ENCODE measurements around the gene GPRC5D. TPM values are rescaled to one million over a fixed set of nuclear protein-coding genes. Genes with fewer than 3 reads are reported as not detected.

Gene GPRC5D
- polyA plus RNA-seq, 3 donors = 0.49 TPM; not detected in 2

- no peak for DNase-seq
- 94% methylated on average over 7 of the region's 12 CpGs for WGBS (ENCODE audit: insufficient coverage)
- no peaks in the 10 kb centered on the region for H3K9me3 Mint-ChIP-seq
- no peaks in the 10 kb centered on the region for H3K36me3 ChIP-seq (replicated peaks in 1 of 2; ENCODE audit: control insufficient read depth in 1 of 2, insufficient read depth in 2 of 2, low read length in 2 of 2)
- H3K27me3 Mint-ChIP-seq (ENCODE audit: low read depth in 3 of 3) = peaks cover 3 to 9% (median 6%) of the 10 kb centered on the region in 3 donors
- no peak overlapping the region for H3K4me3 ChIP-seq (replicated peaks in 1 of 3; ENCODE audit: low read depth in 2 of 3, low read length in 3 of 3)
- no peak overlapping the region for H3K4me2 ChIP-seq (replicated peaks; ENCODE audit: extremely low read depth, low read length, poor library complexity, severe bottlenecking)
- H3K79me2 ChIP-seq (ENCODE audit: insufficient read depth, low read length) = no peaks in the 10 kb centered on the region
- no peaks in the 10 kb centered on the region for H3K27me3 ChIP-seq (ENCODE audit: control insufficient read depth in 2 of 2, insufficient read depth in 2 of 2, low read length in 2 of 2)
- intact Hi-C loops (cut with micrococcal nuclease) = no loop called here
- no peaks in the 10 kb centered on the region for H3K36me3 Mint-ChIP-seq
- H3K27ac Mint-ChIP-seq = no peak overlapping the region
- H3K27ac ChIP-seq (ENCODE audit: low read depth in 1 of 2, low read length in 2 of 2) = no peak overlapping the region
- peaks cover 11 to 16% of the 10 kb centered on the region in 2 donors for H3K4me1 ChIP-seq (ENCODE audit: control insufficient read depth in 1 of 2, insufficient read depth in 2 of 2, low read length in 2 of 2)
- no peak overlapping the region for H2AFZ ChIP-seq (ENCODE audit: insufficient read depth, low read depth, low read length, poor library complexity, severe bottlenecking)
- TF ChIP-seq CTCF (IDR thresholded peaks at IDR 0.05) = no peak
- no peaks in the 10 kb centered on the region for H4K20me1 ChIP-seq (ENCODE audit: insufficient read depth, low read length)
- H3K9ac ChIP-seq (ENCODE audit: insufficient read depth, low read length, poor library complexity, severe bottlenecking) = no peak overlapping the region
- no peak overlapping the region for H3K4me3 Mint-ChIP-seq
- peaks cover 33% of the 10 kb centered on the region for H3K4me1 Mint-ChIP-seq
- H3K9me3 ChIP-seq (replicated peaks in 1 of 2; ENCODE audit: control insufficient read depth in 1 of 2, insufficient read depth in 1 of 2, low read length in 2 of 2) = no peaks in the 10 kb centered on the region
These were observed 43.3 kb downstream of the GPRC5D start for GRCh38 chr12:12908711-12909110.

DNA sequence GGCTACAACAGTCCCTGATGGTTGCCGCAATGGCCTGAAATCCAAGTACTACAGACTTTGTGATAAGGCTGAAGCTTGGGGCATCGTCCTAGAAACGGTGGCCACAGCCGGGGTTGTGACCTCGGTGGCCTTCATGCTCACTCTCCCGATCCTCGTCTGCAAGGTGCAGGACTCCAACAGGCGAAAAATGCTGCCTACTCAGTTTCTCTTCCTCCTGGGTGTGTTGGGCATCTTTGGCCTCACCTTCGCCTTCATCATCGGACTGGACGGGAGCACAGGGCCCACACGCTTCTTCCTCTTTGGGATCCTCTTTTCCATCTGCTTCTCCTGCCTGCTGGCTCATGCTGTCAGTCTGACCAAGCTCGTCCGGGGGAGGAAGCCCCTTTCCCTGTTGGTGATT is 43.7 kb downstream of the GPRC5D start:
- H3K27me3 Mint-ChIP-seq (ENCODE audit: low read depth in 3 of 3) = peaks cover 3 to 9% (median 6%) of the 10 kb centered on the region in 3 donors
- Histone ChIP-seq H3K36me3 (replicated peaks in 1 of 2; ENCODE audit: control insufficient read depth in 1 of 2, insufficient read depth in 2 of 2, low read length in 2 of 2) (no peaks in the 10 kb centered on the region), H3K9ac (ENCODE audit: insufficient read depth, low read length, poor library complexity, severe bottlenecking) (no peak overlapping the region), H4K20me1 (ENCODE audit: insufficient read depth, low read length) (no peaks in the 10 kb centered on the region), H3K4me1 (ENCODE audit: control insufficient read depth in 1 of 2, insufficient read depth in 2 of 2, low read length in 2 of 2) (peaks cover 15 to 19% of the 10 kb centered on the region in 2 donors), H3K79me2 (ENCODE audit: insufficient read depth, low read length) (no peaks in the 10 kb centered on the region), H3K9me3 (replicated peaks in 1 of 2; ENCODE audit: control insufficient read depth in 1 of 2, insufficient read depth in 1 of 2, low read length in 2 of 2) (no peaks in the 10 kb centered on the region), H3K27me3 (ENCODE audit: control insufficient read depth in 2 of 2, insufficient read depth in 2 of 2, low read length in 2 of 2) (no peaks in the 10 kb centered on the region), H3K4me3 (replicated peaks in 1 of 3; ENCODE audit: low read depth in 2 of 3, low read length in 3 of 3) (no peak overlapping the region), H3K4me2 (replicated peaks; ENCODE audit: extremely low read depth, low read length, poor library complexity, severe bottlenecking) (no peak overlapping the region), H2AFZ (ENCODE audit: insufficient read depth, low read depth, low read length, poor library complexity, severe bottlenecking) (no peak overlapping the region), H3K27ac (ENCODE audit: low read depth in 1 of 2, low read length in 2 of 2) (no peak overlapping the region)
- peaks cover 34% of the 10 kb centered on the region for H3K4me1 Mint-ChIP-seq
- no peak overlapping the region for H3K4me3 Mint-ChIP-seq
- no peak for DNase-seq
- no peaks in the 10 kb centered on the region for H3K36me3 Mint-ChIP-seq
- no peak overlapping the region for H3K27ac Mint-ChIP-seq
- no peaks in the 10 kb centered on the region for H3K9me3 Mint-ChIP-seq
- WGBS (ENCODE audit: insufficient coverage) = 91% methylated on average over 12 of the region's 14 CpGs
- TF ChIP-seq CTCF (IDR thresholded peaks at IDR 0.05) = no peak
- intact Hi-C loops (cut with micrococcal nuclease) = no loop called here
